ENCODE results near the gene USP49.

DNA sequence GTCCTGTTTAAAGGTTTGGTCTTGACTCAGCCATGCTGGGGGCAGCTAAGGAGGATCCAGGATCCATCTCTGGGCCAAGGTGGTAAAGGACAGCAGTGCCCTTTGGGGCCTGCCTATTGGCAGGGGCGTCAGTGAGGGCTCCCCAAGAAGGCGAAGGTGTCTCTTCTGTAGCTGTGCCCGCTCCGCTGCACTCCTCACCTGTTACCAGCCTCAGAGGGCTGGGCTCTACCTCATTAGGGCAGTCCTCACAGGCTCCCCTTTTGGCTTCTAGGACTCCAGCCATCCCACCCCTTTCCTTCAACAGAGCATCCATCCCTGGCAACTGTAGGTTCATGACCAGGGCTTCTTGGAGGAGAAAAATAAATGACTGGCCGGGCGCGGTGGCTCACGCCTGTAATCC, 125.8 kb downstream of the USP49 start:
- TF ChIP-seq, protein P1, sequence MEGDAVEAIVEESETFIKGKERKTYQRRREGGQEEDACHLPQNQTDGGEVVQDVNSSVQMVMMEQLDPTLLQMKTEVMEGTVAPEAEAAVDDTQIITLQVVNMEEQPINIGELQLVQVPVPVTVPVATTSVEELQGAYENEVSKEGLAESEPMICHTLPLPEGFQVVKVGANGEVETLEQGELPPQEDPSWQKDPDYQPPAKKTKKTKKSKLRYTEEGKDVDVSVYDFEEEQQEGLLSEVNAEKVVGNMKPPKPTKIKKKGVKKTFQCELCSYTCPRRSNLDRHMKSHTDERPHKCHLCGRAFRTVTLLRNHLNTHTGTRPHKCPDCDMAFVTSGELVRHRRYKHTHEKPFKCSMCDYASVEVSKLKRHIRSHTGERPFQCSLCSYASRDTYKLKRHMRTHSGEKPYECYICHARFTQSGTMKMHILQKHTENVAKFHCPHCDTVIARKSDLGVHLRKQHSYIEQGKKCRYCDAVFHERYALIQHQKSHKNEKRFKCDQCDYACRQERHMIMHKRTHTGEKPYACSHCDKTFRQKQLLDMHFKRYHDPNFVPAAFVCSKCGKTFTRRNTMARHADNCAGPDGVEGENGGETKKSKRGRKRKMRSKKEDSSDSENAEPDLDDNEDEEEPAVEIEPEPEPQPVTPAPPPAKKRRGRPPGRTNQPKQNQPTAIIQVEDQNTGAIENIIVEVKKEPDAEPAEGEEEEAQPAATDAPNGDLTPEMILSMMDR (IDR thresholded peaks at IDR 0.05; ENCODE audit: low read depth, low read length) = no peak
- no peak for TF ChIP-seq MYC (IDR thresholded peaks at IDR 0.05; ENCODE audit: low read depth, low read length)
- TF ChIP-seq, protein P2, sequence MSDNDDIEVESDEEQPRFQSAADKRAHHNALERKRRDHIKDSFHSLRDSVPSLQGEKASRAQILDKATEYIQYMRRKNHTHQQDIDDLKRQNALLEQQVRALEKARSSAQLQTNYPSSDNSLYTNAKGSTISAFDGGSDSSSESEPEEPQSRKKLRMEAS (IDR thresholded peaks at IDR 0.05; ENCODE audit: low read depth, low read length) = no peak
